GM23338 (cell line): ENCODE measurements around the gene FDXR. TPM values are rescaled to one million over a fixed set of nuclear protein-coding genes. Genes with fewer than 3 reads are reported as not detected.

Source experiments
- ATAC-seq: fragments of 200-7000 bp; cut with Tn5 transposase; 3 replicates; pipeline ENCODE4 v1.9.1; 2020
- DNase-seq: peaks from one replicate; pipeline ENCODE4 v3.0.0-alpha.2; 2015; ENCODE audit warnings: low spot score
- H2AFZ ChIP-seq: fragments of 200-600 bp; sonication (generic); 2 replicates; pipeline ENCODE4 v1.8.0; 2016; ENCODE audit warnings: antibody characterized with exemption, mild to moderate bottlenecking, moderate library complexity
- H3F3A ChIP-seq: fragments of 200-600 bp; sonication (generic); replicated peaks from 2 replicates; pipeline ENCODE4 v1.8.0; 2017; ENCODE audit warnings: antibody characterized with exemption, mixed run types, low read depth
- H3K27ac ChIP-seq: fragments of 200-600 bp; sonication (generic); 2 replicates; pipeline ENCODE4 v1.6.1; 2016; ENCODE audit warnings: low read depth
- H3K27me3 ChIP-seq: fragments of 200-600 bp; sonication (generic); 2 replicates; pipeline ENCODE4 v1.8.0; 2016; ENCODE audit warnings: mild to moderate bottlenecking, mixed run types, moderate library complexity; ENCODE audit not compliant: insufficient read depth
- H3K36me3 ChIP-seq: fragments of 200-600 bp; sonication (generic); 2 replicates; pipeline ENCODE4 v1.8.0; 2016; ENCODE audit warnings: mild to moderate bottlenecking; ENCODE audit not compliant: insufficient read depth
- H3K4me1 ChIP-seq: fragments of 200-600 bp; sonication (generic); 2 replicates; pipeline ENCODE4 v1.8.0; 2016; ENCODE audit warnings: mild to moderate bottlenecking, moderate library complexity; ENCODE audit not compliant: insufficient read depth
- H3K4me2 ChIP-seq: fragments of 200-600 bp; sonication (generic); 2 replicates; pipeline ENCODE4 v1.7.1; 2017; ENCODE audit warnings: mixed run types
- H3K4me3 ChIP-seq: fragments of 200-600 bp; sonication (generic); 2 replicates; pipeline ENCODE4 v1.6.1; 2016; ENCODE audit warnings: mixed run types
- H3K79me2 ChIP-seq: fragments of 200-600 bp; sonication (generic); replicated peaks from 2 replicates; pipeline ENCODE4 v1.8.0; 2017; ENCODE audit warnings: mild to moderate bottlenecking; ENCODE audit not compliant: insufficient read depth
- H3K9me2 ChIP-seq: fragments of 200-600 bp; sonication (generic); 2 replicates; pipeline ENCODE4 v1.8.0; 2017; ENCODE audit not compliant: insufficient read depth
- H4K20me1 ChIP-seq: fragments of 200-600 bp; sonication (generic); replicated peaks from 2 replicates; pipeline ENCODE4 v1.8.0; 2017; ENCODE audit warnings: mild to moderate bottlenecking; ENCODE audit not compliant: insufficient read depth
- H3K27ac Mint-ChIP-seq: 2 replicates; pipeline ENCODE4 v1.8.0; 2020; ENCODE audit warnings: inconsistent platforms, mild to moderate bottlenecking, moderate library complexity, mixed read lengths
- H3K27me3 Mint-ChIP-seq: 3 replicates; pipeline ENCODE4 v1.8.0; 2022; ENCODE audit warnings: low read depth, mild to moderate bottlenecking, moderate library complexity, mixed read lengths, inconsistent platforms; ENCODE audit not compliant: insufficient read depth, poor library complexity
- H3K36me3 Mint-ChIP-seq: 3 replicates; pipeline ENCODE4 v1.8.0; 2021; ENCODE audit warnings: low read depth, mild to moderate bottlenecking, inconsistent platforms, moderate library complexity, mixed read lengths
- H3K4me1 Mint-ChIP-seq: 3 replicates; pipeline ENCODE4 v1.8.0; 2020; ENCODE audit warnings: mild to moderate bottlenecking, inconsistent platforms, mixed read lengths
- H3K4me3 Mint-ChIP-seq: 3 replicates; pipeline ENCODE4 v1.8.0; 2021; ENCODE audit warnings: moderate library complexity, mild to moderate bottlenecking, inconsistent platforms, mixed read lengths
- H3K9me3 Mint-ChIP-seq: 3 replicates; pipeline ENCODE4 v1.8.0; 2020; ENCODE audit warnings: moderate library complexity, mild to moderate bottlenecking, inconsistent platforms, mixed read lengths
- CREB1 ChIP-seq: fragments of 250-450 bp; sonication (Bioruptor Pico); IDR thresholded peaks from 2 replicates; pipeline ENCODE4 v1.5.0; 2020; ENCODE audit warnings: low read depth, mild to moderate bottlenecking, moderate library complexity
- EZH2 ChIP-seq: fragments of 200-600 bp; sonication (generic); IDR thresholded peaks from one replicate; pipeline ENCODE4 v1.8.0; 2017; ENCODE audit warnings: antibody characterized with exemption, mild to moderate bottlenecking, low read depth; ENCODE audit not compliant: unreplicated experiment
- EZH2phosphoT487 ChIP-seq: fragments of 200-600 bp; sonication (generic); IDR thresholded peaks from one replicate; pipeline ENCODE4 v1.8.1; 2018; ENCODE audit warnings: antibody characterized with exemption; ENCODE audit not compliant: unreplicated experiment
- JUNB ChIP-seq: IDR thresholded peaks from one replicate; pipeline ENCODE4 v1.6.1; 2016; ENCODE audit warnings: antibody characterized with exemption; ENCODE audit not compliant: unreplicated experiment
- NANOG ChIP-seq: IDR thresholded peaks from 2 replicates; pipeline ENCODE4 v1.6.1; 2016; ENCODE audit warnings: antibody characterized with exemption, borderline replicate concordance
- POLR2AphosphoS5 ChIP-seq: IDR thresholded peaks from 2 replicates; pipeline ENCODE4 v1.6.1; 2016; ENCODE audit warnings: antibody characterized with exemption, low read depth
- STAT1 ChIP-seq: IDR thresholded peaks from one replicate; pipeline ENCODE4 v1.6.1; 2016; ENCODE audit warnings: antibody characterized with exemption; ENCODE audit not compliant: unreplicated experiment
- ZNF114 ChIP-seq: fragments of 250-450 bp; sonication (Bioruptor Pico); IDR thresholded peaks from 2 replicates; pipeline ENCODE4 v1.5.0; 2020; ENCODE audit warnings: mild to moderate bottlenecking, moderate library complexity
- ZNF331 ChIP-seq: fragments of 250-450 bp; sonication (Bioruptor Pico); IDR thresholded peaks from 2 replicates; pipeline ENCODE4 v1.5.0; 2020; ENCODE audit warnings: low read depth, mild to moderate bottlenecking, moderate library complexity
- polyA plus RNA-seq: library from polyadenylated mRNA; unstranded; fragments of >200 nt; fragmentation: Nextera tagmentation; extraction: Ambion mirVana; gene quantifications from 2 replicates; pipeline ENCODE4 v1.2.1, GENCODE V29; 2016
- total RNA-seq: library from RNA; depleted of rRNA; stranded (reverse); fragments of >200 nt; shearing (Covaris generic); gene quantifications from 2 replicates; pipeline ENCODE4 v1.2.3, GENCODE V29; 2014
- TF ChIP-seq, protein P1 (sequence below): fragments of 250-450 bp; sonication (Bioruptor Pico); IDR thresholded peaks from 2 replicates; pipeline ENCODE4 v1.5.0; 2020; ENCODE audit warnings: mild to moderate bottlenecking, moderate library complexity
- TF ChIP-seq, protein P2 (sequence below): IDR thresholded peaks from one replicate; pipeline ENCODE4 v1.6.1; 2018; ENCODE audit warnings: antibody characterized with exemption; ENCODE audit not compliant: unreplicated experiment
- TF ChIP-seq, protein P3 (sequence below): IDR thresholded peaks from 2 replicates; pipeline ENCODE4 v1.6.1; 2016; ENCODE audit warnings: antibody characterized with exemption

Gene FDXR
- total and polyA plus RNA-seq, 2 experiments from 2014 or later = 21.7 to 33.1 TPM

- Histone ChIP-seq H3K79me2 (no peaks in the 10 kb centered on the region), H3F3A (peaks cover 8% of the 10 kb centered on the region; the same call in 1 of the 2 replicates), H3K4me3 (no peak overlapping the region), H3K9me2 (no peaks in the 10 kb centered on the region), H4K20me1 (no peaks in the 10 kb centered on the region; the same call in 1 of the 2 replicates), H3K27ac (no peak overlapping the region), H2AFZ (no peak overlapping the region), H3K27me3 (peaks cover 44% of the 10 kb centered on the region), H3K4me1 (peaks cover 4% of the 10 kb centered on the region; the same call in 1 of the 2 replicates), H3K4me2 (no peak overlapping the region), H3K36me3 (no peaks in the 10 kb centered on the region)
- ATAC-seq (no peak), DNase-seq (no peak)
- no peak overlapping the region for H3K27ac Mint-ChIP-seq
- peaks cover 12% of the 10 kb centered on the region for H3K4me1 Mint-ChIP-seq
- no peak overlapping the region for H3K4me3 Mint-ChIP-seq
- H3K27me3 Mint-ChIP-seq = peaks cover 42% of the 10 kb centered on the region
- no peaks in the 10 kb centered on the region for H3K9me3 Mint-ChIP-seq
- TF ChIP-seq NANOG (no peak), POLR2AphosphoS5 (no peak), STAT1 (no peak), JUNB (no peak), EZH2 (no peak), CREB1 (CRISPR knock-in tag) (no peak), EZH2phosphoT487 (no peak), ZNF114 (CRISPR knock-in tag) (no peak), ZNF331 (CRISPR knock-in tag) (no peak)
- TF ChIP-seq, protein P1, sequence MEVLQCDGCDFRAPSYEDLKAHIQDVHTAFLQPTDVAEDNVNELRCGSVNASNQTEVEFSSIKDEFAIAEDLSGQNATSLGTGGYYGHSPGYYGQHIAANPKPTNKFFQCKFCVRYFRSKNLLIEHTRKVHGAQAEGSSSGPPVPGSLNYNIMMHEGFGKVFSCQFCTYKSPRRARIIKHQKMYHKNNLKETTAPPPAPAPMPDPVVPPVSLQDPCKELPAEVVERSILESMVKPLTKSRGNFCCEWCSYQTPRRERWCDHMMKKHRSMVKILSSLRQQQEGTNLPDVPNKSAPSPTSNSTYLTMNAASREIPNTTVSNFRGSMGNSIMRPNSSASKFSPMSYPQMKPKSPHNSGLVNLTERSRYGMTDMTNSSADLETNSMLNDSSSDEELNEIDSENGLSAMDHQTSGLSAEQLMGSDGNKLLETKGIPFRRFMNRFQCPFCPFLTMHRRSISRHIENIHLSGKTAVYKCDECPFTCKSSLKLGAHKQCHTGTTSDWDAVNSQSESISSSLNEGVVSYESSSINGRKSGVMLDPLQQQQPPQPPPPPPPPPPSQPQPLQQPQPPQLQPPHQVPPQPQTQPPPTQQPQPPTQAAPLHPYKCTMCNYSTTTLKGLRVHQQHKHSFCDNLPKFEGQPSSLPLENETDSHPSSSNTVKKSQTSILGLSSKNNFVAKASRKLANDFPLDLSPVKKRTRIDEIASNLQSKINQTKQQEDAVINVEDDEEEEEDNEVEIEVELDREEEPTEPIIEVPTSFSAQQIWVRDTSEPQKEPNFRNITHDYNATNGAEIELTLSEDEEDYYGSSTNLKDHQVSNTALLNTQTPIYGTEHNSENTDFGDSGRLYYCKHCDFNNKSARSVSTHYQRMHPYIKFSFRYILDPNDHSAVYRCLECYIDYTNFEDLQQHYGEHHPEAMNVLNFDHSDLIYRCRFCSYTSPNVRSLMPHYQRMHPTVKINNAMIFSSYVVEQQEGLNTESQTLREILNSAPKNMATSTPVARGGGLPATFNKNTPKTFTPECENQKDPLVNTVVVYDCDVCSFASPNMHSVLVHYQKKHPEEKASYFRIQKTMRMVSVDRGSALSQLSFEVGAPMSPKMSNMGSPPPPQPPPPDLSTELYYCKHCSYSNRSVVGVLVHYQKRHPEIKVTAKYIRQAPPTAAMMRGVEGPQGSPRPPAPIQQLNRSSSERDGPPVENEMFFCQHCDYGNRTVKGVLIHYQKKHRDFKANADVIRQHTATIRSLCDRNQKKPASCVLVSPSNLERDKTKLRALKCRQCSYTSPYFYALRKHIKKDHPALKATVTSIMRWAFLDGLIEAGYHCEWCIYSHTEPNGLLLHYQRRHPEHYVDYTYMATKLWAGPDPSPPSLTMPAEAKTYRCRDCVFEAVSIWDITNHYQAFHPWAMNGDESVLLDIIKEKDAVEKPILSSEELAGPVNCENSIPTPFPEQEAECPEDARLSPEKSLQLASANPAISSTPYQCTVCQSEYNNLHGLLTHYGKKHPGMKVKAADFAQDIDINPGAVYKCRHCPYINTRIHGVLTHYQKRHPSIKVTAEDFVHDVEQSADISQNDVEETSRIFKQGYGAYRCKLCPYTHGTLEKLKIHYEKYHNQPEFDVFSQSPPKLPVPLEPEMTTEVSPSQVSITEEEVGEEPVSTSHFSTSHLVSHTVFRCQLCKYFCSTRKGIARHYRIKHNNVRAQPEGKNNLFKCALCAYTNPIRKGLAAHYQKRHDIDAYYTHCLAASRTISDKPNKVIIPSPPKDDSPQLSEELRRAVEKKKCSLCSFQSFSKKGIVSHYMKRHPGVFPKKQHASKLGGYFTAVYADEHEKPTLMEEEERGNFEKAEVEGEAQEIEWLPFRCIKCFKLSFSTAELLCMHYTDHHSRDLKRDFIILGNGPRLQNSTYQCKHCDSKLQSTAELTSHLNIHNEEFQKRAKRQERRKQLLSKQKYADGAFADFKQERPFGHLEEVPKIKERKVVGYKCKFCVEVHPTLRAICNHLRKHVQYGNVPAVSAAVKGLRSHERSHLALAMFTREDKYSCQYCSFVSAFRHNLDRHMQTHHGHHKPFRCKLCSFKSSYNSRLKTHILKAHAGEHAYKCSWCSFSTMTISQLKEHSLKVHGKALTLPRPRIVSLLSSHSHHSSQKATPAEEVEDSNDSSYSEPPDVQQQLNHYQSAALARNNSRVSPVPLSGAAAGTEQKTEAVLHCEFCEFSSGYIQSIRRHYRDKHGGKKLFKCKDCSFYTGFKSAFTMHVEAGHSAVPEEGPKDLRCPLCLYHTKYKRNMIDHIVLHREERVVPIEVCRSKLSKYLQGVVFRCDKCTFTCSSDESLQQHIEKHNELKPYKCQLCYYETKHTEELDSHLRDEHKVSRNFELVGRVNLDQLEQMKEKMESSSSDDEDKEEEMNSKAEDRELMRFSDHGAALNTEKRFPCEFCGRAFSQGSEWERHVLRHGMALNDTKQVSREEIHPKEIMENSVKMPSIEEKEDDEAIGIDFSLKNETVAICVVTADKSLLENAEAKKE (CRISPR knock-in tag) = no peak
- TF ChIP-seq, protein P2, sequence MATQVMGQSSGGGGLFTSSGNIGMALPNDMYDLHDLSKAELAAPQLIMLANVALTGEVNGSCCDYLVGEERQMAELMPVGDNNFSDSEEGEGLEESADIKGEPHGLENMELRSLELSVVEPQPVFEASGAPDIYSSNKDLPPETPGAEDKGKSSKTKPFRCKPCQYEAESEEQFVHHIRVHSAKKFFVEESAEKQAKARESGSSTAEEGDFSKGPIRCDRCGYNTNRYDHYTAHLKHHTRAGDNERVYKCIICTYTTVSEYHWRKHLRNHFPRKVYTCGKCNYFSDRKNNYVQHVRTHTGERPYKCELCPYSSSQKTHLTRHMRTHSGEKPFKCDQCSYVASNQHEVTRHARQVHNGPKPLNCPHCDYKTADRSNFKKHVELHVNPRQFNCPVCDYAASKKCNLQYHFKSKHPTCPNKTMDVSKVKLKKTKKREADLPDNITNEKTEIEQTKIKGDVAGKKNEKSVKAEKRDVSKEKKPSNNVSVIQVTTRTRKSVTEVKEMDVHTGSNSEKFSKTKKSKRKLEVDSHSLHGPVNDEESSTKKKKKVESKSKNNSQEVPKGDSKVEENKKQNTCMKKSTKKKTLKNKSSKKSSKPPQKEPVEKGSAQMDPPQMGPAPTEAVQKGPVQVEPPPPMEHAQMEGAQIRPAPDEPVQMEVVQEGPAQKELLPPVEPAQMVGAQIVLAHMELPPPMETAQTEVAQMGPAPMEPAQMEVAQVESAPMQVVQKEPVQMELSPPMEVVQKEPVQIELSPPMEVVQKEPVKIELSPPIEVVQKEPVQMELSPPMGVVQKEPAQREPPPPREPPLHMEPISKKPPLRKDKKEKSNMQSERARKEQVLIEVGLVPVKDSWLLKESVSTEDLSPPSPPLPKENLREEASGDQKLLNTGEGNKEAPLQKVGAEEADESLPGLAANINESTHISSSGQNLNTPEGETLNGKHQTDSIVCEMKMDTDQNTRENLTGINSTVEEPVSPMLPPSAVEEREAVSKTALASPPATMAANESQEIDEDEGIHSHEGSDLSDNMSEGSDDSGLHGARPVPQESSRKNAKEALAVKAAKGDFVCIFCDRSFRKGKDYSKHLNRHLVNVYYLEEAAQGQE = no peak
- TF ChIP-seq, protein P3, sequence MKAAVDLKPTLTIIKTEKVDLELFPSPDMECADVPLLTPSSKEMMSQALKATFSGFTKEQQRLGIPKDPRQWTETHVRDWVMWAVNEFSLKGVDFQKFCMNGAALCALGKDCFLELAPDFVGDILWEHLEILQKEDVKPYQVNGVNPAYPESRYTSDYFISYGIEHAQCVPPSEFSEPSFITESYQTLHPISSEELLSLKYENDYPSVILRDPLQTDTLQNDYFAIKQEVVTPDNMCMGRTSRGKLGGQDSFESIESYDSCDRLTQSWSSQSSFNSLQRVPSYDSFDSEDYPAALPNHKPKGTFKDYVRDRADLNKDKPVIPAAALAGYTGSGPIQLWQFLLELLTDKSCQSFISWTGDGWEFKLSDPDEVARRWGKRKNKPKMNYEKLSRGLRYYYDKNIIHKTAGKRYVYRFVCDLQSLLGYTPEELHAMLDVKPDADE = no peak
- H3K36me3 Mint-ChIP-seq = peaks cover 11% of the 10 kb centered on the region; the same call in 2 of the 3 replicates
Measured at GRCh38 chr17:74862919-74863318, 9.9 kb downstream of the FDXR start.
